T follicular helper cell (primary cell): Measurements from ENCODE around the gene CALCA.

Experiments used
- DNase-seq: peaks from one replicate; pipeline ENCODE4 v3.0.0-alpha.2; 2020; ENCODE audit warnings: low read depth

The CALCA gene

DNA sequence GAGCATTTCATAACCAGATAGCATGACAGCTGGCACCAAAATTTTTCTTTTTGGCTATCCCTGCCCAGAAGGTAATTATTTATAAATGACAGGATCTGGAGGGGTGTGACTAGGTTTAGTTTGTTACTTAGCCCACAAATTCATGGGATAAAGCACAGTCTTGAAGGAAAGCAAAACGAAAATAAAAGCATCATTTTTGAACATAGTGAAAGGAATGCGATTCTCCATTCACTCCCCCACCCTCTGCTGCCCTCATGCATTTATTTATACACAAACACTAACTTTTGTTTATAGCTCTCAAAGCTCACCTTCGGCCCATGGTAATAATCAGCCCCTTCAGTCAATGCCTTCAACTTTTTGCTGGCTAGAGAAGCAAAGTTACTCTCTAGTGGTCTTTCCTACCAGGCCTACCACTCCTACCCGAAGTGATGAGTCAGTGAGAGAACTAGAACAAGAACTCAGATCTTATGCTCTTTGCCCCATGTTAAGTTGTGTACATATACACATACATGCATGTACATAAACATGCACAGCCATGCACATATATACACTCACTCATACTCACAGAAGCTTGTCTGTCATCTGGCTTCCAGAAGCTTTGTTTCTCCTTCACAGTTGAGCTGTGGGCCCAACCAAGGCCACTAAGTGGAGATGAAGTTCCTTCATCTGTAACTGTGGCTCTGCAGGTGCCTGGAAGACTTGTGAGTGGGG, 22.6 kb downstream of the CALCA start:
- DNase-seq: no peak

DNA sequence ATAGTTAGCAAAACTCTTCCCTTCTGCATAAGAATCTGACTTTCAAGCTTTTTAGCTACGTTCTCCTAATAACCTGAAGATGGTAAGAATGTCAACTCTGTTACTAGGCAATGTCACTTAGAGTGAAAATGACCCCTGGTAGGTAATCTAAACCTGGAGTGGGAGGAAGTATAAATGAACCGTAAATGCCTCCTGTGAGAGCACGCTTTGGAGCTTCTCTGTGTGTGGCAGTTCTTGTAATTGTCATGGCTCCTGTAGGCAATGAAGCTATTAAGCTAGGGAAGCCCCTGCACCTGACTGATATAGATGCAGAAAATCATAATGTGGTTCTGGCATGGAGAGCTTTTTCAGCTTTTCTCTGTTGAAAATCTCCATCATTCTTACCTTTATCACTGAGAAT, 29.4 kb downstream of the CALCA start:
- DNase-seq: no peak

DNA sequence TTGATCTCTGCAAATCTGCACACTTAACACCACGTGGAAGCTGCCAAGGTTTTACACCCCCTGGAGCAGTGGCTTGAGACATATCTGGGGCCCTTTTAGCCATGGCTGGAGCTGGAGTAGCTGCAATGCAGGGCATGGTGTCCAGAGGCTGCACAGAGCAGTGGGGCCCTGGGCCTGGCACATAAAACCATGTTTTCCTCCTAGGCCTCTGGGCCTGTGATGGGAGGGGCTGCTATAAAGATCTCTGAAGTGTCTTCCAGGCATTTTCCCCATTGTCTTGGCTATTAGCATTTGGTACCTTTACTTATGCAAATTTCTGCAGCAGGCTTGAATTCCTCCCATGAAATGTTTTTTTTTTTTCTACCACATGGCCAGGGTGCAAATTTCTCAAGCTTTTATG, 33.2 kb downstream of the CALCA start:
- no peak for DNase-seq

DNA sequence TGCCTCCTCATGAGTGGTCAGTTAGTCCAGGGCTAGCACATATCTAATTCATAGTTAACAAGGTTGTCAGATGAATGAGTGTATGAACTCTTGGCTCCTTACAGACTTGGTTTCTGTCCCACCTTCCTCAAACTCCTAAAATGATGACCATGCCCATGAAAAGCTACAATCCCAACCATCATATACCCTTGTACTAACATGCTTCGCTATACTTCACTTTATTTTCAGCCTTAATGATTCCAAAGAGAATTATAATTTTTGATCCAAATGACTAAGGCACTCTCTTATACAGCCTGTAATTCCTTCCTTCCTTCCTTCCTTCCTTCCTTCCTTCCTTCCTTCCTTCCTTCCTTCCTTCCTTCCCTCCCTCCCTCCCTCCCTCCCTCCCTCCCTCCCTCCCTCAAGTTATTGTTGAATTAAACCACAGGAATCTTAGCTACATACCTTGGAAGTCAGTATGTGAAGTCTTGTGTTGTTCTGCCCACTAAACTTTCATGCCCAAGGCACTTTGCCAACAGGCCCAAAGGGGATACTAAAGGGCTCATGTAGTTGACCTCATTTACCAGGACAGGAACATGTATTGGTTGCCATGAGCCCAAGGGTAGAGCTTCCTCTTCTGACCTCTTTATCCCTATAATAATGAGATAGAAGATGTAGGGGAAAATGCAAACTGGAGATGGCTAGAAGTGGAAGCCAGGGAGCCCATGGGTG, 37.4 kb downstream of the CALCA start:
- DNase-seq: no peak

DNA sequence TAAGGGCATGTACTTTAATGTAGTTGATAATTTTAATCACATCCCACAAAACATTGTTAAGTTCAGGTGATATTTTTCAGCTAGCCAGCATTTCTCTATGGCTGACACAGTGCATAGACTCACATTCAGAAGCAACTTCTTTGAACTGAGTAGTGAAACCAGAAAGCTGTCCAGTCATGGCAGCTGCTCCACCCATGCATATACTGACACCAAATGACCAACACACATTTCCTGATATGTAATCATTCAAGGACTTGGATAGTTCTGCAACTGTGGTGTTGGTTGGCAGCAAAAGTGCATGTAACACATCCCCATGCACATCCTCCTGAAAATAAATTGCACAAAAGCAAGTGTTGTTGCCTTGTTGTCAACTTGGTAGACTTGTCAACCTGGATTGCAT, 39.7 kb downstream of the CALCA start:
- DNase-seq: no peak

DNA sequence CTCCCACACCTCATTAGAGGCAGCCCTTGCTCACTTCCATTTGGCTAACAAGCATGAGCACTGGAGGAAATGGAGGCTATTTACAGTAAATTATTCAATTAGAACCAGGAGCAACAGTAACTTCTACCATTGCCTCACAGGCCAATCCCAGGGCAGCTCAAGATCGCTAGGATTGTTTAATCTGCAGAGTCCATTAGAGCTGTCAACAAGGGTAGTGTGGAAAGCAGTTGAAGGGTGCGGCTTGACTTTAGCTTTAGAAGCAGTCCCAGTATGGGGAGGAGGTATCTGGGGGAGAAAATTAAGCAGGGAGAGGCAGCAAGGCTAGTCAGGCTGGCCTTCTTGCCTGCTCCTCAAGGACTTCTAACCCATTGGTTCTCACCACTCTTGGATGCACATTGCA, 41.8 kb downstream of the CALCA start:
- DNase-seq: no peak

DNA sequence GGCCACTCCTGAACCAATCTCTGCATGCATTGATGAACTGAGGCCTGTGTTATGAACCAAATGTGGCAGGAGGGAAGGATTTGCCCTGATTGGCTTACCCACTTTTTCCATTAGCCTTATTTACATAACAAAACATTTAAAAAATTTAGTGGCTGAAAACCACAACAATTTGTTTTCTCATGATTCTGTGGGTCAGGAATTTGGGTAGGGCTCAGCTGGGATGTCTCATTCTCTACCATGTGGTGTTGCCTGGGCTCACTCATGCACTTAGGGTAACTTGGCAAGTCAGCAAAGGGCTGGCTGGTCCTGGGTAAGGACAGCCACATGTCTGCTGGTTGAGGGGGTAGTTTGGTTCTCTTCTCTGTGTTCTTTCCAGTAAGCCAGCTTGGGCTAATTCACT, 45.0 kb downstream of the CALCA start:
- no peak for DNase-seq

DNA sequence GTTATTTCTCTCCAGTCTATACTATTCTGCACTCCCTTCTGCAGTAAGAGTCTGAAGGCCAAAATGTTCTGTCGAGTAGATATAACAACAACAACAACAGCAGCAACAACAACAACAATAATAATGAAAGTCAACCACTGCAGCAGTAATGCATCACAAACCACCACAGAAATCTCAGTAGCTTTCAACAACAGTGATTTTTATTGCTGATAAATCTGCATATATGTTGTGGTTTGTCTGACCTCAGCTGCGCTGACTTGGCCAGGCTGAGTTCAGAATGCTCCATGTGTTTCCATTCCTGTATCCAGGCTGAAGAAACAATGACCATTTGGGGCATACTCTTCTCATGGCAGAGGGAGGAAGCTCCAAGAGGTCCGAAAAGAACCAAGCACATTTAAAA, 47.8 kb downstream of the CALCA start:
- DNase-seq: no peak
